HCT116 (cell line): Measurements from ENCODE around the gene CA5B.

Experiments
- ATF3 ChIP-seq: IDR thresholded peaks from 2 replicates; pipeline ENCODE4 v1.6.1; 2012
- CBX3 ChIP-seq: IDR thresholded peaks from 2 replicates; pipeline ENCODE4 v1.6.1; 2012; ENCODE audit warnings: low read depth
- CEBPB ChIP-seq: IDR thresholded peaks from 2 replicates; pipeline ENCODE4 v1.6.1; 2012; ENCODE audit warnings: low read depth
- CTCF ChIP-seq, 3 experiments: fragments of 200-600 bp in 1 of 3; sonication (generic) in 1 of 3; IDR thresholded peaks in 2 of 3; conservative IDR thresholded peaks in 1 of 3; 2 replicates each; pipeline ENCODE4 v1.5.1; 2012 to 2017; ENCODE audit warnings: low read depth in 2 of 3, low read length in 2 of 3, antibody characterized with exemption in 1 of 3, borderline replicate concordance in 1 of 3, control low read depth in 1 of 3, mild to moderate bottlenecking in 1 of 3, mixed read lengths in 1 of 3, mixed run types in 1 of 3, moderate library complexity in 1 of 3; ENCODE audit not compliant: insufficient read depth in 1 of 3
- EZH2 ChIP-seq: fragments of 200-600 bp; sonication (generic); IDR thresholded peaks from 2 replicates; pipeline ENCODE4 v1.6.1; 2017; ENCODE audit warnings: antibody characterized with exemption, mixed run types
- EZH2phosphoT487 ChIP-seq: fragments of 200-600 bp; IDR thresholded peaks from 2 replicates; pipeline ENCODE4 v1.6.1; 2018; ENCODE audit warnings: antibody characterized with exemption, borderline replicate concordance
- POLR2A ChIP-seq: IDR thresholded peaks from 2 replicates; pipeline ENCODE4 v1.7.0; 2011; ENCODE audit warnings: borderline replicate concordance; ENCODE audit not compliant: insufficient read depth, insufficient read length; ENCODE audit errors: extremely low read depth
- POLR2AphosphoS5 ChIP-seq: IDR thresholded peaks from 2 replicates; pipeline ENCODE4 v1.6.1; 2011; ENCODE audit warnings: mild to moderate bottlenecking, low read depth, low read length, moderate library complexity
- SP1 ChIP-seq: IDR thresholded peaks from 2 replicates; pipeline ENCODE4 v1.6.1; 2012; ENCODE audit warnings: low read depth
- SRF ChIP-seq: IDR thresholded peaks from 2 replicates; pipeline ENCODE4 v1.6.1; 2012; ENCODE audit warnings: low read depth
- ZBTB33 ChIP-seq: IDR thresholded peaks from 2 replicates; pipeline ENCODE4 v1.6.1; 2011; ENCODE audit warnings: mild to moderate bottlenecking, low read length, moderate library complexity; ENCODE audit not compliant: insufficient replicate concordance; ENCODE audit errors: extremely low read depth
- ZFX ChIP-seq: fragments of 450-650 bp; IDR thresholded peaks from 2 replicates; pipeline ENCODE4 v1.6.1; 2017
- ZNF274 ChIP-seq: fragments of 200-500 bp; sonication (Bioruptor generic); IDR thresholded peaks from 2 replicates; pipeline ENCODE4 v1.6.1; 2014; ENCODE audit warnings: mild to moderate bottlenecking, low read depth, low read length, inconsistent platforms

- TF ChIP-seq ATF3: no peak
- TF ChIP-seq ZNF274: no peak
- no peak for TF ChIP-seq CTCF (IDR thresholded peaks at IDR 0.05 in 2 of 3, conservative IDR thresholded peaks at IDR 0.05 in 1 of 3; ENCODE audit: borderline replicate concordance in 1 of 3, insufficient read depth in 1 of 3, low read depth in 2 of 3, low read length in 2 of 3)
- TF ChIP-seq SRF: no peak
- no peak for TF ChIP-seq POLR2A
- no peak for TF ChIP-seq EZH2
- no peak for TF ChIP-seq SP1
- TF ChIP-seq ZFX: no peak
- TF ChIP-seq CBX3: no peak
- TF ChIP-seq ZBTB33: no peak
- no peak for TF ChIP-seq EZH2phosphoT487
- TF ChIP-seq POLR2AphosphoS5: no peak
- TF ChIP-seq CEBPB: no peak
These were observed 78.4 kb downstream of the CA5B start for GRCh38 chrX:15816438-15816809.
